K562 (cell line): ENCODE data around the gene MAP3K4. TPM values are rescaled to one million over a fixed set of nuclear protein-coding genes. Genes with fewer than 3 reads are reported as not detected.
A peak's percentile ranks its signal among the peaks of the same experiment; 100 is the strongest.

ENCODE experiments used
- CBFA2T2 ChIP-seq: fragments of 450-650 bp; conservative IDR thresholded peaks from 2 replicates; pipeline ENCODE4 v1.6.1; 2017; ENCODE audit warnings: mild to moderate bottlenecking
- CHD1 ChIP-seq: fragments of 200-600 bp; sonication (generic); IDR thresholded peaks from one replicate; pipeline ENCODE4 v1.6.1; 2012; ENCODE audit warnings: mild to moderate bottlenecking, moderate library complexity, low read length, inconsistent platforms
- E2F3 ChIP-seq: fragments of 250-450 bp; sonication (Bioruptor Pico); IDR thresholded peaks from 2 replicates; pipeline ENCODE4 v1.4.0; 2020; ENCODE audit warnings: mild to moderate bottlenecking
- FOSL1 ChIP-seq: fragments of 200-800 bp; sonication (Bioruptor generic); conservative IDR thresholded peaks from 2 replicates; pipeline ENCODE4 v1.6.1; 2016; ENCODE audit warnings: missing genetic modification characterization, missing compliant biosample characterization
- JUND ChIP-seq, 2 experiments: IDR thresholded peaks; 2 replicates in 1 of 2; 3 replicates in 1 of 2; pipeline ENCODE4 v1.6.1; 2011; ENCODE audit warnings: borderline replicate concordance in 2 of 2, low read depth in 2 of 2, low read length in 2 of 2, improper control_type of control experiment in 1 of 2, missing biosample characterization in 1 of 2, missing genetic modification characterization in 1 of 2, missing genetic modification reagents in 1 of 2
- NFATC3 ChIP-seq: fragments of 450-650 bp; IDR thresholded peaks from 2 replicates; pipeline ENCODE4 v1.6.1; 2017; ENCODE audit warnings: mild to moderate bottlenecking
- NR1H2 ChIP-seq: sonication (generic); formaldehyde crosslinking; IDR thresholded peaks from 2 replicates; pipeline ENCODE4 v1.4.0; 2020; ENCODE audit warnings: mild to moderate bottlenecking, missing genetic modification reagents
- POLR2B ChIP-seq: fragments of 450-650 bp; IDR thresholded peaks from 2 replicates; pipeline ENCODE4 v1.6.1; 2018; ENCODE audit warnings: low read depth; ENCODE audit not compliant: partially characterized antibody
- SREBF1 ChIP-seq: fragments of 150-350 bp; IDR thresholded peaks from 2 replicates; pipeline ENCODE4 v1.6.1; 2014; ENCODE audit warnings: antibody characterized with exemption, low read depth, low read length, borderline replicate concordance
- YY1 ChIP-seq, 3 experiments: IDR thresholded peaks; 2 replicates each; pipeline ENCODE4 v1.6.1; 2011; ENCODE audit warnings: low read length in 2 of 3, mild to moderate bottlenecking in 2 of 3, moderate library complexity in 2 of 3, borderline replicate concordance in 1 of 3, control low read depth in 1 of 3, low read depth in 1 of 3; ENCODE audit not compliant: insufficient read depth in 3 of 3, insufficient replicate concordance in 2 of 3, control insufficient read depth in 1 of 3, insufficient read length in 1 of 3; ENCODE audit errors: extremely low read depth in 1 of 3
- ZKSCAN8 ChIP-seq: fragments of 200-800 bp; sonication (Bioruptor generic); IDR thresholded peaks from 2 replicates; pipeline ENCODE4 v1.6.1; 2016; ENCODE audit warnings: missing genetic modification characterization, missing compliant biosample characterization
- ZNF146 ChIP-seq: IDR thresholded peaks from one replicate; pipeline ENCODE4 v1.6.1; 2018; ENCODE audit warnings: missing compliant biosample characterization; ENCODE audit not compliant: unreplicated experiment
- ZNF23 ChIP-seq: fragments of 250-450 bp; sonication (Bioruptor Pico); IDR thresholded peaks from 2 replicates; pipeline ENCODE4 v1.4.0; 2020; ENCODE audit warnings: mild to moderate bottlenecking
- polyA plus RNA-seq, 8 experiments: library from polyadenylated mRNA; depleted of rRNA in 4 of 8; stranded (reverse) in 5 of 8; unstranded in 3 of 8; fragments of >200 nt; fragmentation: Nextera tagmentation in 2 of 8; fragmentation: Illumina TruSeq in 1 of 8; extraction: Ambion mirVana in 2 of 8; extraction: Trizol in 1 of 8; gene quantifications; 2 replicates each; pipeline versions ENCODE4 v1.2.1 to v1.2.3, GENCODE V29; 2011 to 2014; ENCODE audit warnings: inconsistent platforms in 1 of 8, missing spikeins in 1 of 8
- total RNA-seq, 7 experiments: library from RNA; depleted of rRNA in 6 of 7; stranded (reverse); fragments of >200 nt in 6 of 7; fragmentation: Illumina TruSeq in 2 of 7; extraction: Trizol in 2 of 7; gene quantifications; 2 replicates each; pipeline versions ENCODE4 v1.2.1 to v1.2.3, GENCODE V29; 2011 to 2021; ENCODE audit warnings: low replicate concordance in 1 of 7
- TF ChIP-seq, protein P1 (sequence below): fragments of 450-650 bp; IDR thresholded peaks from 2 replicates; pipeline ENCODE4 v1.6.1; 2016; ENCODE audit warnings: antibody characterized with exemption
- TF ChIP-seq, protein P2 (sequence below): fragments of 250-450 bp; sonication (Bioruptor Pico); IDR thresholded peaks from 2 replicates; pipeline ENCODE4 v1.5.0; 2021
- TF ChIP-seq, protein P3 (sequence below): sonication (generic); formaldehyde crosslinking; IDR thresholded peaks from 2 replicates; pipeline ENCODE4 v1.8.0; 2022; ENCODE audit warnings: missing genetic modification reagents, mild to moderate bottlenecking, moderate library complexity, borderline replicate concordance

Gene MAP3K4
- total and polyA plus RNA-seq, 9 of the 15 experiments (the other 6 are each of a cell fraction or from before 2014, with no cell fraction given), result 21.0 to 77.2 (median 48.9) TPM

GRCh38 chr6:160991406-160992060 lies at the start of gene MAP3K4 (continued):
- TF ChIP-seq CBFA2T2 (no peak), YY1 (IDR thresholded peaks at IDR 0.05; ENCODE audit: borderline replicate concordance in 1 of 3, control insufficient read depth in 1 of 3, extremely low read depth in 1 of 3, insufficient read depth in 3 of 3, insufficient read length in 1 of 3, insufficient replicate concordance in 2 of 3, low read depth in 1 of 3, low read length in 2 of 3) (peak; percentile 94 to 99 (median 97)), ZNF23 (CRISPR knock-in tag) (no peak), NR1H2 (CRISPR knock-in tag) (peak; percentile 4; the same call in 1 of the 2 replicates), CHD1 (peak; percentile 65), ZKSCAN8 (no peak), FOSL1 (tag) (peak; percentile 61), ZNF146 (no peak), NFATC3 (no peak), SREBF1 (no peak), E2F3 (CRISPR knock-in tag) (peak; percentile 69), POLR2B (no peak), JUND (IDR thresholded peaks at IDR 0.05; ENCODE audit: borderline replicate concordance, low read depth, low read length) (no peak), JUND (tag; IDR thresholded peaks at IDR 0.05; ENCODE audit: borderline replicate concordance, low read depth, low read length) (peak; percentile 23; the same call in 1 of the 3 replicates)
- TF ChIP-seq, protein P1, sequence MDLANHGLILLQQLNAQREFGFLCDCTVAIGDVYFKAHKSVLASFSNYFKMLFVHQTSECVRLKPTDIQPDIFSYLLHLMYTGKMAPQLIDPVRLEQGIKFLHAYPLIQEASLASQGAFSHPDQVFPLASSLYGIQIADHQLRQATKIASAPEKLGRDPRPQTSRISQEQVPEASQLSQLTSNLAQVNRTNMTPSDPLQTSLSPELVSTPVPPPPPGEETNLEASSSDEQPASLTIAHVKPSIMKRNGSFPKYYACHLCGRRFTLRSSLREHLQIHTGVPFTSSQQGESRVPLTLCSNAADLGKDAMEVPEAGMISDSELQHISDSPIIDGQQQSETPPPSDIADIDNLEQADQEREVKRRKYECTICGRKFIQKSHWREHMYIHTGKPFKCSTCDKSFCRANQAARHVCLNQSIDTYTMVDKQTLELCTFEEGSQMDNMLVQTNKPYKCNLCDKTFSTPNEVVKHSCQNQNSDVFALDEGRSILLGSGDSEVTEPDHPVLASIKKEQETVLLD, result no peak
- TF ChIP-seq, protein P2, sequence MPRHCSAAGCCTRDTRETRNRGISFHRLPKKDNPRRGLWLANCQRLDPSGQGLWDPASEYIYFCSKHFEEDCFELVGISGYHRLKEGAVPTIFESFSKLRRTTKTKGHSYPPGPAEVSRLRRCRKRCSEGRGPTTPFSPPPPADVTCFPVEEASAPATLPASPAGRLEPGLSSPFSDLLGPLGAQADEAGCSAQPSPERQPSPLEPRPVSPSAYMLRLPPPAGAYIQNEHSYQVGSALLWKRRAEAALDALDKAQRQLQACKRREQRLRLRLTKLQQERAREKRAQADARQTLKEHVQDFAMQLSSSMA (CRISPR knock-in tag), result peak; percentile 91; the same call in 1 of the 2 replicates
- TF ChIP-seq, protein P3, sequence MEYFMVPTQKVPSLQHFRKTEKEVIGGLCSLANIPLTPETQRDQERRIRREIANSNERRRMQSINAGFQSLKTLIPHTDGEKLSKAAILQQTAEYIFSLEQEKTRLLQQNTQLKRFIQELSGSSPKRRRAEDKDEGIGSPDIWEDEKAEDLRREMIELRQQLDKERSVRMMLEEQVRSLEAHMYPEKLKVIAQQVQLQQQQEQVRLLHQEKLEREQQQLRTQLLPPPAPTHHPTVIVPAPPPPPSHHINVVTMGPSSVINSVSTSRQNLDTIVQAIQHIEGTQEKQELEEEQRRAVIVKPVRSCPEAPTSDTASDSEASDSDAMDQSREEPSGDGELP (CRISPR knock-in tag), result peak; percentile 53; the same call in 1 of the 2 replicates
- TF ChIP-seq, all 486 proteins: peak for 152
